DOHH2 (cell line): ENCODE measurements around the gene PLA2G2C.

Source experiments
- H3F3A ChIP-seq: fragments of 200-600 bp; sonication (generic), shearing (Covaris generic); 2 replicates; pipeline ENCODE4 v1.6.0; 2016; ENCODE audit warnings: antibody characterized with exemption, mild to moderate bottlenecking; ENCODE audit not compliant: control insufficient read depth, insufficient read depth
- H3K27ac ChIP-seq: fragments of 200-600 bp; sonication (generic); 2 replicates; pipeline ENCODE4 v1.5.1; 2014; ENCODE audit warnings: low read depth, mild to moderate bottlenecking, low read length, moderate library complexity
- H3K27me3 ChIP-seq: fragments of 200-600 bp; sonication (generic); 2 replicates; pipeline ENCODE4 v1.6.1; 2014; ENCODE audit warnings: mild to moderate bottlenecking, low read length, mixed read lengths; ENCODE audit not compliant: control insufficient read depth
- H3K36me3 ChIP-seq: fragments of 200-600 bp; sonication (generic); 2 replicates; pipeline ENCODE4 v1.6.1; 2014; ENCODE audit warnings: mild to moderate bottlenecking, low read length, moderate library complexity, mixed read lengths; ENCODE audit not compliant: control insufficient read depth
- H3K4me1 ChIP-seq: fragments of 200-600 bp; sonication (generic); 2 replicates; pipeline ENCODE4 v1.6.1; 2014; ENCODE audit warnings: mild to moderate bottlenecking, low read length, mixed read lengths; ENCODE audit not compliant: control insufficient read depth
- H3K4me2 ChIP-seq: fragments of 200-600 bp; sonication (generic); 2 replicates; pipeline ENCODE4 v1.6.0; 2014; ENCODE audit warnings: mild to moderate bottlenecking, low read length, moderate library complexity
- H3K4me3 ChIP-seq: fragments of 200-600 bp; sonication (generic); 2 replicates; pipeline ENCODE4 v1.5.1; 2014; ENCODE audit warnings: mild to moderate bottlenecking, low read length, mixed read lengths
- H3K79me2 ChIP-seq: fragments of 200-600 bp; sonication (generic); 2 replicates; pipeline ENCODE4 v1.6.1; 2014; ENCODE audit warnings: mild to moderate bottlenecking, low read length, mixed read lengths; ENCODE audit not compliant: control insufficient read depth
- H3K9me2 ChIP-seq: fragments of 200-600 bp; sonication (generic); replicated peaks from 2 replicates; pipeline ENCODE4 v1.6.1; 2014; ENCODE audit warnings: mild to moderate bottlenecking, low read length, mixed read lengths; ENCODE audit not compliant: control insufficient read depth
- H3K9me3 ChIP-seq: fragments of 200-600 bp; sonication (generic); 2 replicates; pipeline ENCODE4 v1.6.1; 2014; ENCODE audit warnings: antibody characterized with exemption, low read length, mixed read lengths; ENCODE audit not compliant: control insufficient read depth, insufficient read depth
- H4K20me1 ChIP-seq: fragments of 200-600 bp; sonication (generic); 2 replicates; pipeline ENCODE4 v1.6.0; 2014; ENCODE audit warnings: low read depth, mild to moderate bottlenecking, antibody characterized with exemption, low read length, moderate library complexity; ENCODE audit not compliant: control insufficient read depth, insufficient read depth
- CTCF ChIP-seq: fragments of 200-600 bp; sonication (generic); IDR thresholded peaks from one replicate; pipeline ENCODE4 v1.5.1; 2014; ENCODE audit warnings: antibody characterized with exemption, mild to moderate bottlenecking, low read depth, low read length; ENCODE audit not compliant: poor library complexity, severe bottlenecking
- EZH2phosphoT487 ChIP-seq: fragments of 200-600 bp; sonication (generic); IDR thresholded peaks from 2 replicates; pipeline ENCODE4 v1.6.1; 2017; ENCODE audit warnings: borderline replicate concordance, mild to moderate bottlenecking, antibody characterized with exemption, low read length, moderate library complexity, mixed read lengths

The PLA2G2C gene

GRCh38 chr1:20158358-20159070, 27.8 kb downstream of the PLA2G2C start:
- Histone ChIP-seq H3K9me2 (no peaks in the 10 kb centered on the region), H3K27ac (no peak overlapping the region), H3K4me3 (no peak overlapping the region), H3K36me3 (no peaks in the 10 kb centered on the region), H3F3A (no peaks in the 10 kb centered on the region), H3K4me1 (no peaks in the 10 kb centered on the region), H3K4me2 (no peak overlapping the region), H3K9me3 (peaks cover 19% of the 10 kb centered on the region), H3K79me2 (no peaks in the 10 kb centered on the region), H3K27me3 (no peaks in the 10 kb centered on the region), H4K20me1 (no peaks in the 10 kb centered on the region)
- TF ChIP-seq CTCF (no peak), EZH2phosphoT487 (no peak)

GRCh38 chr1:20154301-20154831, 32.0 kb downstream of the PLA2G2C start:
- H3F3A ChIP-seq, result no peaks in the 10 kb centered on the region
- no peak overlapping the region for H3K27ac ChIP-seq
- TF ChIP-seq EZH2phosphoT487 (no peak), CTCF (no peak)
- no peaks in the 10 kb centered on the region for H3K79me2 ChIP-seq
- H3K4me3 ChIP-seq, result no peak overlapping the region
- H4K20me1 ChIP-seq, result no peaks in the 10 kb centered on the region
- no peaks in the 10 kb centered on the region for H3K27me3 ChIP-seq
- H3K4me2 ChIP-seq, result no peak overlapping the region
- H3K9me2 ChIP-seq, result no peaks in the 10 kb centered on the region
- H3K36me3 ChIP-seq, result no peaks in the 10 kb centered on the region
- H3K4me1 ChIP-seq, result peaks cover 5% of the 10 kb centered on the region; the same call in 1 of the 2 replicates
- H3K9me3 ChIP-seq, result peaks cover 6% of the 10 kb centered on the region; the same call in 1 of the 2 replicates

GRCh38 chr1:20153000-20153418, 33.3 kb downstream of the PLA2G2C start:
- Histone ChIP-seq H3K79me2 (no peaks in the 10 kb centered on the region), H3K9me2 (no peaks in the 10 kb centered on the region), H4K20me1 (no peaks in the 10 kb centered on the region), H3K4me2 (no peak overlapping the region), H3K27me3 (no peaks in the 10 kb centered on the region), H3K4me3 (no peak overlapping the region), H3K36me3 (no peaks in the 10 kb centered on the region), H3K4me1 (peaks cover 5% of the 10 kb centered on the region; the same call in 1 of the 2 replicates), H3F3A (no peaks in the 10 kb centered on the region), H3K9me3 (no peaks in the 10 kb centered on the region), H3K27ac (no peak overlapping the region)
- TF ChIP-seq CTCF (no peak), EZH2phosphoT487 (no peak)
